ENCODE results near the gene E2F7. TPM values are rescaled to one million over a fixed set of nuclear protein-coding genes. Genes with fewer than 3 reads are reported as not detected.

Gene E2F7
- total RNA-seq, 1 experiment from 2014 or later, result 28.4 TPM

DNA sequence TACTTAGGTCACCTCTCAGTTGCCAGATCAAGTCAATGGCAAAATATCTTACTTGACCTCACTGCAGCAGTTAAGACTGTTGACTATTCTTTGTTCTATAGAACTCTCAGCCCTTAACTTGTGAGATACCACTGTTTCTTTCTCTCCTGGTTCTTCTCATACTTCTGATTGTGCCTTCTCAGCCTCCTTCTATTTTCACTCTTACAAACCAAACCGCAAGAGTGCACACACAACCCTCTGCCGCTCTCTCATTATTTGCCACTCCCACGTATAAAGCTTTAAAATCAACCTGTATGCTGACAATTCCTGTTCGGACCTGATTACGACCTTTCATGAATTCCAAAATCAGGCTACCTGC is 4.5 kb downstream of the E2F7 start:
- Mint-ChIP-seq H3K27ac (no peak overlapping the region; the same call in 1 of the 2 replicates), H3K4me3 (no peak overlapping the region), H3K36me3 (peaks cover 60% of the 10 kb centered on the region), H3K9me3 (no peaks in the 10 kb centered on the region), H3K4me1 (peaks cover 24% of the 10 kb centered on the region), H3K27me3 (ENCODE audit: low read depth) (no peaks in the 10 kb centered on the region)
- ChIA-PET POLR2A (no interaction called here), CTCF (no interaction called here)
- TF ChIP-seq OVOL2 (CRISPR knock-in tag; IDR thresholded peaks at IDR 0.05; ENCODE audit: borderline replicate concordance) (no peak), SP1 (CRISPR knock-in tag; conservative IDR thresholded peaks at IDR 0.05) (no peak), FOXJ3 (CRISPR knock-in tag; IDR thresholded peaks at IDR 0.05; ENCODE audit: borderline replicate concordance) (no peak), MLX (CRISPR knock-in tag; IDR thresholded peaks at IDR 0.05) (no peak), GABPB1 (CRISPR knock-in tag; IDR thresholded peaks at IDR 0.05) (no peak), EMX1 (CRISPR knock-in tag; IDR thresholded peaks at IDR 0.05) (no peak), PRRX2 (CRISPR knock-in tag; IDR thresholded peaks at IDR 0.05) (no peak), FOXP1 (CRISPR knock-in tag; IDR thresholded peaks at IDR 0.05; ENCODE audit: borderline replicate concordance) (no peak), TP53 (CRISPR knock-in tag; IDR thresholded peaks at IDR 0.05) (no peak), ZBTB43 (CRISPR knock-in tag; IDR thresholded peaks at IDR 0.05) (no peak)
- TF ChIP-seq, protein P1, sequence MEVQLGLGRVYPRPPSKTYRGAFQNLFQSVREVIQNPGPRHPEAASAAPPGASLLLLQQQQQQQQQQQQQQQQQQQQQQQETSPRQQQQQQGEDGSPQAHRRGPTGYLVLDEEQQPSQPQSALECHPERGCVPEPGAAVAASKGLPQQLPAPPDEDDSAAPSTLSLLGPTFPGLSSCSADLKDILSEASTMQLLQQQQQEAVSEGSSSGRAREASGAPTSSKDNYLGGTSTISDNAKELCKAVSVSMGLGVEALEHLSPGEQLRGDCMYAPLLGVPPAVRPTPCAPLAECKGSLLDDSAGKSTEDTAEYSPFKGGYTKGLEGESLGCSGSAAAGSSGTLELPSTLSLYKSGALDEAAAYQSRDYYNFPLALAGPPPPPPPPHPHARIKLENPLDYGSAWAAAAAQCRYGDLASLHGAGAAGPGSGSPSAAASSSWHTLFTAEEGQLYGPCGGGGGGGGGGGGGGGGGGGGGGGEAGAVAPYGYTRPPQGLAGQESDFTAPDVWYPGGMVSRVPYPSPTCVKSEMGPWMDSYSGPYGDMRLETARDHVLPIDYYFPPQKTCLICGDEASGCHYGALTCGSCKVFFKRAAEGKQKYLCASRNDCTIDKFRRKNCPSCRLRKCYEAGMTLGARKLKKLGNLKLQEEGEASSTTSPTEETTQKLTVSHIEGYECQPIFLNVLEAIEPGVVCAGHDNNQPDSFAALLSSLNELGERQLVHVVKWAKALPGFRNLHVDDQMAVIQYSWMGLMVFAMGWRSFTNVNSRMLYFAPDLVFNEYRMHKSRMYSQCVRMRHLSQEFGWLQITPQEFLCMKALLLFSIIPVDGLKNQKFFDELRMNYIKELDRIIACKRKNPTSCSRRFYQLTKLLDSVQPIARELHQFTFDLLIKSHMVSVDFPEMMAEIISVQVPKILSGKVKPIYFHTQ (CRISPR knock-in tag; IDR thresholded peaks at IDR 0.05), result no peak
- DNase-seq (ENCODE audit: low spot score), result no peak
- no peak for ATAC-seq

- peaks cover 24% of the 10 kb centered on the region for H3K4me1 Mint-ChIP-seq
- POLR2A ChIA-PET, result no interaction called here
- H3K4me3 Mint-ChIP-seq, result no peak overlapping the region
- H3K36me3 Mint-ChIP-seq, result peaks cover 62% of the 10 kb centered on the region
- H3K9me3 Mint-ChIP-seq, result no peaks in the 10 kb centered on the region
- DNase-seq (ENCODE audit: low spot score) (no peak), ATAC-seq (no peak)
- CTCF ChIA-PET, result interaction anchor here (1.1 kb wide), 1 partner anchor 49 kb away, joined by 3 read pairs; no protein-coding TSS in a partner anchor
- H3K27me3 Mint-ChIP-seq (ENCODE audit: low read depth), result no peaks in the 10 kb centered on the region
- H3K27ac Mint-ChIP-seq, result peak overlapping the region; percentile 13
- no peak for TF ChIP-seq IRF2 (CRISPR knock-in tag; IDR thresholded peaks at IDR 0.05; ENCODE audit: borderline replicate concordance, low read depth)
- TF ChIP-seq STAT6 (CRISPR knock-in tag; conservative IDR thresholded peaks at IDR 0.05; ENCODE audit: low read depth), result no peak
- TF ChIP-seq ZBTB21 (CRISPR knock-in tag; IDR thresholded peaks at IDR 0.05; ENCODE audit: borderline replicate concordance), result no peak
- TF ChIP-seq EMX1 (CRISPR knock-in tag; IDR thresholded peaks at IDR 0.05), result no peak
- no peak for TF ChIP-seq ZNF121 (CRISPR knock-in tag; IDR thresholded peaks at IDR 0.05)
- no peak for TF ChIP-seq ELF4 (CRISPR knock-in tag; IDR thresholded peaks at IDR 0.05; ENCODE audit: low read depth)
- no peak for TF ChIP-seq ZBTB43 (CRISPR knock-in tag; IDR thresholded peaks at IDR 0.05)
- TF ChIP-seq SMAD4 (CRISPR knock-in tag; IDR thresholded peaks at IDR 0.05), result no peak
- no peak for TF ChIP-seq ZNF671 (CRISPR knock-in tag; IDR thresholded peaks at IDR 0.05)
- TF ChIP-seq, protein P2, sequence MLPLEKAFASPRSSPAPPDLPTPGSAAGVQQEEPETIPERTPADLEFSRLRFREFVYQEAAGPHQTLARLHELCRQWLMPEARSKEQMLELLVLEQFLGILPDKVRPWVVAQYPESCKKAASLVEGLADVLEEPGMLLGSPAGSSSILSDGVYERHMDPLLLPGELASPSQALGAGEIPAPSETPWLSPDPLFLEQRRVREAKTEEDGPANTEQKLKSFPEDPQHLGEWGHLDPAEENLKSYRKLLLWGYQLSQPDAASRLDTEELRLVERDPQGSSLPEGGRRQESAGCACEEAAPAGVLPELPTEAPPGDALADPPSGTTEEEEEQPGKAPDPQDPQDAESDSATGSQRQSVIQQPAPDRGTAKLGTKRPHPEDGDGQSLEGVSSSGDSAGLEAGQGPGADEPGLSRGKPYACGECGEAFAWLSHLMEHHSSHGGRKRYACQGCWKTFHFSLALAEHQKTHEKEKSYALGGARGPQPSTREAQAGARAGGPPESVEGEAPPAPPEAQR (CRISPR knock-in tag; IDR thresholded peaks at IDR 0.05), result no peak
- no peak for TF ChIP-seq RORB (CRISPR knock-in tag; IDR thresholded peaks at IDR 0.05)
- no peak for TF ChIP-seq ZNF396 (CRISPR knock-in tag; IDR thresholded peaks at IDR 0.05; ENCODE audit: borderline replicate concordance)
- TF ChIP-seq NR3C1 (CRISPR knock-in tag; conservative IDR thresholded peaks at IDR 0.05; ENCODE audit: low read depth), result no peak
- TF ChIP-seq, protein P3, sequence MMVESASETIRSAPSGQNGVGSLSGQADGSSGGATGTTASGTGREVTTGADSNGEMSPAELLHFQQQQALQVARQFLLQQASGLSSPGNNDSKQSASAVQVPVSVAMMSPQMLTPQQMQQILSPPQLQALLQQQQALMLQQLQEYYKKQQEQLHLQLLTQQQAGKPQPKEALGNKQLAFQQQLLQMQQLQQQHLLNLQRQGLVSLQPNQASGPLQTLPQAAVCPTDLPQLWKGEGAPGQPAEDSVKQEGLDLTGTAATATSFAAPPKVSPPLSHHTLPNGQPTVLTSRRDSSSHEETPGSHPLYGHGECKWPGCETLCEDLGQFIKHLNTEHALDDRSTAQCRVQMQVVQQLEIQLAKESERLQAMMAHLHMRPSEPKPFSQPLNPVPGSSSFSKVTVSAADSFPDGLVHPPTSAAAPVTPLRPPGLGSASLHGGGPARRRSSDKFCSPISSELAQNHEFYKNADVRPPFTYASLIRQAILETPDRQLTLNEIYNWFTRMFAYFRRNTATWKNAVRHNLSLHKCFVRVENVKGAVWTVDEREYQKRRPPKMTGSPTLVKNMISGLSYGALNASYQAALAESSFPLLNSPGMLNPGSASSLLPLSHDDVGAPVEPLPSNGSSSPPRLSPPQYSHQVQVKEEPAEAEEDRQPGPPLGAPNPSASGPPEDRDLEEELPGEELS (CRISPR knock-in tag; IDR thresholded peaks at IDR 0.05), result no peak
- no peak for TF ChIP-seq NFATC4 (CRISPR knock-in tag; IDR thresholded peaks at IDR 0.05)
Measured at GRCh38 chr12:77060136-77060882, 5.1 kb downstream of the E2F7 start.
